Left lung (tissue), 10 donors: Measurements from ENCODE around the gene FBXL17. TPM values are rescaled to one million over a fixed set of nuclear protein-coding genes. Genes with fewer than 3 reads are reported as not detected.

Experiments used
- ATAC-seq: fragments of 200-7000 bp; cut with Tn5 transposase; one replicate; pipeline ENCODE4 v1.9.1; 2020; ENCODE audit warnings: moderate library complexity
- DNase-seq, 4 donors: peaks; one replicate each; pipeline ENCODE4 v3.0.0-alpha.2; 2013 to 2020
- H3K27ac ChIP-seq, 2 donors: fragments of 200-600 bp; sonication (generic) in 1 of 2; one replicate each; pipeline versions ENCODE4 v1.5.0 to v1.8.0; 2020 to 2021
- H3K27me3 ChIP-seq, 2 donors: fragments of 200-600 bp; sonication (generic) in 1 of 2; one replicate each; pipeline versions ENCODE4 v1.5.0 to v1.8.0; 2020 to 2021
- H3K36me3 ChIP-seq, 2 donors: fragments of 200-600 bp; sonication (generic) in 1 of 2; one replicate each; pipeline versions ENCODE4 v1.5.0 to v1.8.0; 2020 to 2021
- H3K4me1 ChIP-seq, 2 donors: fragments of 200-600 bp; one replicate each; pipeline ENCODE4 v1.8.0; 2021
- H3K4me3 ChIP-seq, 2 donors: fragments of 200-600 bp; sonication (generic) in 1 of 2; one replicate each; pipeline versions ENCODE4 v1.5.0 to v1.8.0; 2020 to 2021; ENCODE audit warnings: mild to moderate bottlenecking in 1 of 2
- H3K9me3 ChIP-seq, 2 donors: fragments of 200-600 bp; sonication (generic) in 1 of 2; one replicate each; pipeline versions ENCODE4 v1.5.0 to v1.8.0; 2020 to 2021
- CTCF ChIP-seq, 2 donors: fragments of 200-600 bp; sonication (generic) in 1 of 2; IDR thresholded peaks; one replicate each; pipeline versions ENCODE4 v1.5.0 to v1.8.0; 2021; ENCODE audit warnings: antibody characterized with exemption in 2 of 2
- intact Hi-C, 2 donors: fragments of 100-400 bp; cut with DNase I; formaldehyde crosslinking; loops; one replicate each; pipeline versions ENCODE4 v1.11.2 to v1.14.2; 2022
- polyA plus RNA-seq, 6 donors: library from polyadenylated mRNA; unstranded; fragments of 120-200 nt; gene quantifications; one replicate each; pipeline ENCODE4 v1.2.1, GENCODE V29; 2013; ENCODE audit not compliant: insufficient read length in 6 of 6
- total RNA-seq, 2 donors: library from RNA; stranded (reverse); fragmentation: NEBNext Ultra II Directional; extraction: Animal tissue kit (Norgen Biotek cat#: 25700); gene quantifications; one replicate each; pipeline ENCODE4 v1.2.1, GENCODE V29; 2021
- donor health status: DM: no; HTN: yes; CAD: no.
- donor health status: DM: no; HTN: no; CAD: no.

FBXL17 gene
- total and polyA plus RNA-seq, 8 donors, result 11.8 to 23.8 (median 19.8) TPM

- ATAC-seq (no peak), DNase-seq (no peak)
- Histone ChIP-seq H3K4me1 (no peaks in the 10 kb centered on the region), H3K9me3 (no peaks in the 10 kb centered on the region), H3K27me3 (no peaks in the 10 kb centered on the region), H3K4me3 (no peak overlapping the region), H3K27ac (no peak overlapping the region), H3K36me3 (peaks cover 0 to 6% of the 10 kb centered on the region in 2 donors)
- intact Hi-C loops, result no loop called here
- TF ChIP-seq CTCF (IDR thresholded peaks at IDR 0.05), result no peak
Measured at GRCh38 chr5:107858324-107858723, 523.6 kb downstream of the FBXL17 start.

- Histone ChIP-seq H3K4me1 (no peaks in the 10 kb centered on the region), H3K27me3 (no peaks in the 10 kb centered on the region), H3K36me3 (peaks cover 0 to 6% of the 10 kb centered on the region in 2 donors), H3K27ac (no peak overlapping the region), H3K4me3 (no peak overlapping the region), H3K9me3 (no peaks in the 10 kb centered on the region)
- no peak for ATAC-seq
- no peak for TF ChIP-seq CTCF (IDR thresholded peaks at IDR 0.05)
- intact Hi-C loops, result no loop called here
- DNase-seq, result no peak
Measured at GRCh38 chr5:107857785-107858184, 524.1 kb downstream of the FBXL17 start.

- Histone ChIP-seq H3K27ac (no peak overlapping the region), H3K36me3 (no peaks in the 10 kb centered on the region), H3K4me1 (no peaks in the 10 kb centered on the region), H3K27me3 (no peaks in the 10 kb centered on the region), H3K4me3 (no peak overlapping the region), H3K9me3 (no peaks in the 10 kb centered on the region)
- no peak for TF ChIP-seq CTCF (IDR thresholded peaks at IDR 0.05)
- ATAC-seq (no peak), DNase-seq (no peak)
- intact Hi-C loops, result no loop called here
Measured at GRCh38 chr5:107855171-107855570, 526.7 kb downstream of the FBXL17 start.

- Histone ChIP-seq H3K9me3 (no peaks in the 10 kb centered on the region), H3K4me1 (no peaks in the 10 kb centered on the region), H3K27ac (no peak overlapping the region), H3K4me3 (no peak overlapping the region), H3K36me3 (no peaks in the 10 kb centered on the region), H3K27me3 (no peaks in the 10 kb centered on the region)
- DNase-seq, result no peak
- ATAC-seq, result no peak
- no peak for TF ChIP-seq CTCF (IDR thresholded peaks at IDR 0.05)
- intact Hi-C loops, result no loop called here
Measured at GRCh38 chr5:107853696-107854095, 528.2 kb downstream of the FBXL17 start.

- no peak for DNase-seq
- intact Hi-C loops, result no loop called here
- no peaks in the 10 kb centered on the region for H3K9me3 ChIP-seq
- no peaks in the 10 kb centered on the region for H3K27me3 ChIP-seq
- H3K36me3 ChIP-seq, result no peaks in the 10 kb centered on the region
- H3K27ac ChIP-seq, result no peak overlapping the region
- no peak for TF ChIP-seq CTCF (IDR thresholded peaks at IDR 0.05)
- no peak overlapping the region for H3K4me3 ChIP-seq
- no peak for ATAC-seq
- no peaks in the 10 kb centered on the region for H3K4me1 ChIP-seq
Measured at GRCh38 chr5:107853031-107853430, 528.9 kb downstream of the FBXL17 start.
